ENCODE results near the gene STXBP2.

The STXBP2 gene

GRCh38 chr19:7614859-7615741, 21.8 kb upstream of the STXBP2 start:
- TF ChIP-seq, protein P1, sequence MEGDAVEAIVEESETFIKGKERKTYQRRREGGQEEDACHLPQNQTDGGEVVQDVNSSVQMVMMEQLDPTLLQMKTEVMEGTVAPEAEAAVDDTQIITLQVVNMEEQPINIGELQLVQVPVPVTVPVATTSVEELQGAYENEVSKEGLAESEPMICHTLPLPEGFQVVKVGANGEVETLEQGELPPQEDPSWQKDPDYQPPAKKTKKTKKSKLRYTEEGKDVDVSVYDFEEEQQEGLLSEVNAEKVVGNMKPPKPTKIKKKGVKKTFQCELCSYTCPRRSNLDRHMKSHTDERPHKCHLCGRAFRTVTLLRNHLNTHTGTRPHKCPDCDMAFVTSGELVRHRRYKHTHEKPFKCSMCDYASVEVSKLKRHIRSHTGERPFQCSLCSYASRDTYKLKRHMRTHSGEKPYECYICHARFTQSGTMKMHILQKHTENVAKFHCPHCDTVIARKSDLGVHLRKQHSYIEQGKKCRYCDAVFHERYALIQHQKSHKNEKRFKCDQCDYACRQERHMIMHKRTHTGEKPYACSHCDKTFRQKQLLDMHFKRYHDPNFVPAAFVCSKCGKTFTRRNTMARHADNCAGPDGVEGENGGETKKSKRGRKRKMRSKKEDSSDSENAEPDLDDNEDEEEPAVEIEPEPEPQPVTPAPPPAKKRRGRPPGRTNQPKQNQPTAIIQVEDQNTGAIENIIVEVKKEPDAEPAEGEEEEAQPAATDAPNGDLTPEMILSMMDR (conservative IDR thresholded peaks at IDR 0.05; ENCODE audit: low read depth, low read length), result no peak
- no peak overlapping the region for H3K4me3 ChIP-seq (ENCODE audit: low read length)
- no peak for DNase-seq (ENCODE audit: low read depth)

DNA sequence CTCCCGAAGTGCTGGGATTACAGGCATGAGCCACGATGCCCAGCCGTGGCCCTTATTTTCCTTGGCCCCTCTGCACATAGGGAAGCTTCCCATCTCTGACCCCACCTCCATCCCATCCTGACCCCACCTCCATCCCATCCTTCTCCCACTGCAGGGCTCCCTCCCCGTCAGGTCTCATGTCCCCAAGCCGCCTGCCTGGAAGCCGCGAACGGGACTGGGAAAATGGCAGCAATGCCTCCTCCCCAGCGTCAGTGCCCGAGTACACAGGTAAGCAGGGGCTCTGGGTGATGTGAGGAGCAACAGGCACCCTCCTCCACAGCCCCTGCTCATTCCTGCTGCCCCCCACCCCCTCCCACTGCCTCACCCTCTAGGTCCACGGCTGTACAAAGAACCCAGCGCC, 19.7 kb upstream of the STXBP2 start:
- DNase-seq (ENCODE audit: low read depth), result no peak
- TF ChIP-seq, protein P1 (conservative IDR thresholded peaks at IDR 0.05; ENCODE audit: low read depth, low read length), result no peak

GRCh38 chr19:7617735-7618134, 19.2 kb upstream of the STXBP2 start:
- DNase-seq (ENCODE audit: low read depth), result no peak
- TF ChIP-seq, protein P1 (conservative IDR thresholded peaks at IDR 0.05; ENCODE audit: low read depth, low read length), result no peak
- no peak overlapping the region for H3K4me3 ChIP-seq (ENCODE audit: low read length)

More for the DNA sequence above, 19.7 kb upstream of the STXBP2 start:
- H3K4me3 ChIP-seq (ENCODE audit: low read length), result no peak overlapping the region

DNA sequence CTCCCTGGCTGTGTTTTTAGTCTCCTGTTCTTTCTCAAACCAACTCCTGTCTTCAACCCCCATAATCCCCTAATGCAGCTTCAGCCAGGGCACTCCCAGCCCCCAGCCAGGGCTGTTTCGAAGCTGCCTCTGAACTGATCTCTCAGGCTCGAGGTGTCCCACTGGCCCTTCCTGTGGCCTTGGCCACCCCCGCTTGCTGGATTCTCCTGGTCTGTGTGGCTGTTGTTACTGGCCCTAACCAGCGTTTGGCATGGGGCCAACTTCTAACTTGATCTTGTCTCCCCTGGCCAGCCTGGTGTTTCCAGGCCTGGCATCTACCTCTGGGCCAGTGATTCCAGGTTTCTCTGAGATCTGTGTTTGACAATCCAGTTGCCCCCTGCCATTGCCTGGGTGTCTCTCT, 18.6 kb upstream of the STXBP2 start:
- no peak for DNase-seq (ENCODE audit: low read depth)
- no peak overlapping the region for H3K4me3 ChIP-seq (ENCODE audit: low read length)
- TF ChIP-seq, protein P1 (conservative IDR thresholded peaks at IDR 0.05; ENCODE audit: low read depth, low read length), result no peak

DNA sequence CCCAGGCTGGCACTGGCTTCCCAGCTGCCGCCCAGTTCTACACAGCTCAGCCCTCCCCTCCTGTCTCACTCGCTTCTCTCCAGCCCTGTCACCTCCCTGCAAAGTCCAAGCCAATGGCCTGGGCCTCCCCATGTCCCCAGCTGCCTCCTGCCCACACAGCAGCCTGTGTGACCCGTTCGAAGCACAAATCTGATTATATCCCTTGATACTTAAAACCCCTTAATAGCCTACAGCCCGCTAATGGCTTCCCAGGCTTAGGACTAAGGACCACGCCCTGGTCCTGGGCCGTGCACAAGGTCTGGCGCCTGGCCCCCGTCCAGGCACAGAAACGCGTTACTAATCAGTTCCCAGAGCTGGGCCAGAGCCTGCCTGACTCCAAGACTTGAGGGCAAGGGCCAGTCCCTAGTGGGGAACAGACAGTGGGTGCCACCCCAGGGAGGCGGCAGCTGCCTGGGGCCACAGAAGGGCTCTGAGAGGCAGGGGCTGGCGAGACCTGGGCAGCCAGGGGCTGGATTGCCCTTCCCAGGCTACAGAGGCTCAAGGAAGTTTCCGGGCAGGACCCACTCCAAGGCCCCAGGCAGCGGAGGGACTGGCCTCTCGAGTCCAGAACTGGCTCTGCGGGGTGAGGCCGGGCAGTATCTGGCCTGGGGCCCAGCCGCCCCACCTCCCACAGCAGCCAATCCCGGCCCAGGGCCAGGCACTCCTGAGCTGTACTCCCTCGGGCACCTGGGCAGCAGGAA, 18.0 kb upstream of the STXBP2 start:
- H3K4me3 ChIP-seq (ENCODE audit: low read length), result no peak overlapping the region
- DNase-seq (ENCODE audit: low read depth), result peak; percentile 85
- TF ChIP-seq, protein P1 (conservative IDR thresholded peaks at IDR 0.05; ENCODE audit: low read depth, low read length), result no peak

DNA sequence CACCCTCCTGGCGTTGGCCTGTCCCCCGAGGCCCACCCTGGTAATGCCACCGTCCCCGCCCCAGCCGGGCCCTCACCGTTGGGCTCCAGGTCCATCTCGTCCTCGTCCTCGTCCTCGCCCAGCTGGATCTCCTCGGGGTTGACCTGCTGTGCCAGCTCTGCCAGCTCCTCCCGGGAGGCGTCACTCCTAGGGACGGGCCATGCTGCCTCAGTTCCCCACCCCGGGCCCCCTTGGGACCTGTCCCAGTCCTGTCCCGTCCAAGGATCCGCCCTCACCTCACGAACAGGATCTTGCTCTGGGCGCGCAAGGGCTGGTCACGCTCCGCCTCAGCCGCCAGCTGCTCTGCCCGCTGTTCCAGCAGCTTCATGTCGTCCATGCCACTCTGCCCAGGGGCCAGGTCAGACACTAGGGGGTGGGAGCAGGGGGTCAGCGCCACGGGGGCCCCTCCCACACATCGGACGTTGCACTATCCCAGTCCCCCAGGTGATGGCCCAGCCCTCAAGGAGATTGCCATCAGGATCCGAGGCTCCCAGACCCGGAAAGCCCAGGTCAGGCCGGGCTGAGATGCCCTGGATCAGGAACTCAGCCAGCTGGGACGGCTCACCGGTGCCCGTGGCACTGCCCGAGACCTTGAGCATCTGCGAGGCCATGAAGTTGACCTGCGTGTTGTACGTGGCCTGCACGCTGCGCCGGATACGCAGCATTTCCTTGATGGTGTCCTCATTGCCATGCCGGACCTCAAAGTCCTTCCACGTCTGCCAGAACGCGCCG, 17.1 kb upstream of the STXBP2 start:
- H3K4me3 ChIP-seq (ENCODE audit: low read length), result no peak overlapping the region
- no peak for DNase-seq (ENCODE audit: low read depth)
- TF ChIP-seq, protein P1 (conservative IDR thresholded peaks at IDR 0.05; ENCODE audit: low read depth, low read length), result no peak

Data from retinal pigment epithelial cell (primary cell).